ENCODE measurements around the gene KCNC2.
A peak's percentile ranks its signal among the peaks of the same experiment; 100 is the strongest.

Gene KCNC2

GRCh38 chr12:75157385-75157784, 52.3 kb downstream of the KCNC2 start:
- DNase-seq: no peak

GRCh38 chr12:75155962-75156361, 53.7 kb downstream of the KCNC2 start:
- no peak for DNase-seq

- no peak for DNase-seq
Measured at GRCh38 chr12:75154388-75154787, 55.3 kb downstream of the KCNC2 start.

- no peak for DNase-seq
Measured at GRCh38 chr12:75139196-75139595, 70.4 kb downstream of the KCNC2 start.

- DNase-seq: no peak
Measured at GRCh38 chr12:75137896-75138295, 71.7 kb downstream of the KCNC2 start.

- DNase-seq: no peak
Measured at GRCh38 chr12:75135026-75135425, 74.6 kb downstream of the KCNC2 start.

GRCh38 chr12:75130811-75131210, 78.8 kb downstream of the KCNC2 start:
- DNase-seq: no peak

- no peak for DNase-seq
Measured at GRCh38 chr12:75129275-75129674, 80.4 kb downstream of the KCNC2 start.

GRCh38 chr12:75121036-75121705, 88.5 kb downstream of the KCNC2 start:
- DNase-seq: no peak

GRCh38 chr12:75120311-75120711, 89.3 kb downstream of the KCNC2 start:
- DNase-seq: no peak

GRCh38 chr12:75116646-75117198, 92.9 kb downstream of the KCNC2 start:
- no peak for DNase-seq

- no peak for DNase-seq
Measured at GRCh38 chr12:75115748-75116147, 93.9 kb downstream of the KCNC2 start.

- no peak for DNase-seq
Measured at GRCh38 chr12:75103822-75104221, 105.8 kb downstream of the KCNC2 start.

GRCh38 chr12:75101781-75102180, 107.9 kb downstream of the KCNC2 start:
- DNase-seq: no peak

- DNase-seq: no peak
Measured at GRCh38 chr12:75099210-75099609, 110.4 kb downstream of the KCNC2 start.

- no peak for DNase-seq
Measured at GRCh38 chr12:75097003-75097402, 112.6 kb downstream of the KCNC2 start.

- no peak for DNase-seq
Measured at GRCh38 chr12:75087654-75088053, 122.0 kb downstream of the KCNC2 start.

- no peak for DNase-seq
Measured at GRCh38 chr12:75086091-75087038, 123.3 kb downstream of the KCNC2 start.

GRCh38 chr12:75081305-75081704, 128.3 kb downstream of the KCNC2 start:
- no peak for DNase-seq

GRCh38 chr12:75080582-75080981, 129.1 kb downstream of the KCNC2 start:
- DNase-seq: no peak

- no peak for DNase-seq
Measured at GRCh38 chr12:75065482-75065881, 144.2 kb downstream of the KCNC2 start.

GRCh38 chr12:75062691-75063090, 146.9 kb downstream of the KCNC2 start:
- no peak for DNase-seq

- DNase-seq: peak in 1 of 2 donors; percentile 2
Measured at GRCh38 chr12:75058228-75058627, 151.4 kb downstream of the KCNC2 start.

- no peak for DNase-seq
Measured at GRCh38 chr12:75048767-75049166, 160.9 kb downstream of the KCNC2 start.

Data from CD4-positive, alpha-beta T cell treated with Interleukin-4 for 1 hour (primary cell).